Activated CD4-positive, alpha-beta T cell treated with anti-CD3 and anti-CD28 coated beads, Interleukin-2, amount 10 ng/mL, durations not matched to agents 7 days and 5 days (primary cell): ENCODE data around the gene SYCP2. TPM values are rescaled to one million over a fixed set of nuclear protein-coding genes. Genes with fewer than 3 reads are reported as not detected.

Experiments
- CTCF ChIA-PET: fragments of 350-600 bp; sonication (Branson Sonifier 250); formaldehyde crosslinking; loops from one replicate; lab custom pipeline; 2021; ENCODE audit warnings: antibody characterized with exemption; lab: Charles Lee
- POLR2A ChIA-PET: fragments of 350-600 bp; sonication (Branson Sonifier 250); formaldehyde crosslinking; loops from one replicate; lab custom pipeline; 2021; ENCODE audit warnings: antibody characterized with exemption; lab: Charles Lee
- DNase-seq: peaks from one replicate; pipeline ENCODE4 v3.0.0-alpha.2; 2020
- H3K27ac Mint-ChIP-seq: one replicate; pipeline ENCODE4 v1.8.0; 2021; ENCODE audit warnings: mild to moderate bottlenecking, moderate library complexity, mixed read lengths
- H3K27me3 Mint-ChIP-seq: one replicate; pipeline ENCODE4 v1.8.0; 2021; ENCODE audit warnings: mixed read lengths
- H3K36me3 Mint-ChIP-seq: one replicate; pipeline ENCODE4 v1.8.0; 2021; ENCODE audit warnings: low read depth, mixed read lengths
- H3K4me1 Mint-ChIP-seq: one replicate; pipeline ENCODE4 v1.8.0; 2021; ENCODE audit warnings: mixed read lengths
- H3K4me3 Mint-ChIP-seq: one replicate; pipeline ENCODE4 v1.8.0; 2021; ENCODE audit warnings: mild to moderate bottlenecking, moderate library complexity, mixed read lengths
- H3K9me3 Mint-ChIP-seq: one replicate; pipeline ENCODE4 v1.8.0; 2021; ENCODE audit warnings: mixed read lengths
- total RNA-seq, 2 experiments: library from RNA; stranded (reverse); gene quantifications; one replicate each; pipeline ENCODE4 v1.2.3, GENCODE V29; 2021

The SYCP2 gene
- total RNA-seq, 2 experiments from 2014 or later, result 7.6 to 9.1 TPM

GRCh38 chr20:59955131-59955796 lies 21.8 kb upstream of the SYCP2 start:
- POLR2A ChIA-PET, result no interaction called here
- no peak for DNase-seq
- no peak overlapping the region for H3K4me3 Mint-ChIP-seq
- no peaks in the 10 kb centered on the region for H3K4me1 Mint-ChIP-seq
- H3K27me3 Mint-ChIP-seq, result no peaks in the 10 kb centered on the region
- CTCF ChIA-PET, result no interaction called here
- H3K27ac Mint-ChIP-seq, result no peak overlapping the region
- no peaks in the 10 kb centered on the region for H3K9me3 Mint-ChIP-seq
- H3K36me3 Mint-ChIP-seq, result no peaks in the 10 kb centered on the region

DNA sequence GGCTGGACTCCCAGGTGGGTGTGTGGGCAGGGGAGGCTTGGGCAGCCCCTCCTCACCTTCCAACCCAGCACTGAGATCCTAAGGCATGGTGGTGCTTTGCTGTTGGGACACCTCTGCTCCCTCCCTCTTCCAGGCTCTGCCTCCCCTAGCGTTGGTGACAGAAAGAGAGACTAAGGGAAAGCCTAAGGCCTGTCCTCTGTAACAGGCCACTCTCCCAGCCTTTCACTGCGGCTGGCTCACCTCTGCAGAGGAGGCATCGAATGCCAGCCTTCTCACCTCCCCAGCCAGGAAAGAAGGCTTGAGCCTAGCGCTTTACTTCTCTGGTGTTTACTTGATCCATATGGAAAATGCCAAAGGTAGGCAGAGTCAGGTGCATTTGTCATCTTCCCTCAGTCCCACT lies 21.3 kb upstream of the SYCP2 start:
- no peaks in the 10 kb centered on the region for H3K36me3 Mint-ChIP-seq
- POLR2A ChIA-PET, result no interaction called here
- no peak overlapping the region for H3K27ac Mint-ChIP-seq
- CTCF ChIA-PET, result no interaction called here
- H3K4me1 Mint-ChIP-seq, result peaks cover 1% of the 10 kb centered on the region
- no peak for DNase-seq
- no peaks in the 10 kb centered on the region for H3K9me3 Mint-ChIP-seq
- H3K4me3 Mint-ChIP-seq, result no peak overlapping the region
- H3K27me3 Mint-ChIP-seq, result no peaks in the 10 kb centered on the region

GRCh38 chr20:59949911-59950310 lies 16.5 kb upstream of the SYCP2 start:
- Mint-ChIP-seq H3K36me3 (peaks cover 13% of the 10 kb centered on the region), H3K27ac (no peak overlapping the region), H3K9me3 (no peaks in the 10 kb centered on the region), H3K4me1 (peaks cover 31% of the 10 kb centered on the region), H3K27me3 (no peaks in the 10 kb centered on the region), H3K4me3 (no peak overlapping the region)
- ChIA-PET CTCF (interaction anchor here (1.2 to 2.6 kb wide), 3 partner anchors 9 to 16 kb away, joined by 4 to 9 read pairs (median 8); partner anchors contain the start of genes CDH26, FAM217B, PPP1R3D and SYCP2), POLR2A (no interaction called here)
- no peak for DNase-seq

- CTCF ChIA-PET, result interaction anchor here (0.7 to 2.6 kb wide), 6 partner anchors 8 to 318 kb away, joined by 3 to 9 read pairs (median 4); partner anchors contain the start of genes CDH26, FAM217B, PPP1R3D and SYCP2
Observed at GRCh38 chr20:59948828-59949720, 15.6 kb upstream of the SYCP2 start.

DNA sequence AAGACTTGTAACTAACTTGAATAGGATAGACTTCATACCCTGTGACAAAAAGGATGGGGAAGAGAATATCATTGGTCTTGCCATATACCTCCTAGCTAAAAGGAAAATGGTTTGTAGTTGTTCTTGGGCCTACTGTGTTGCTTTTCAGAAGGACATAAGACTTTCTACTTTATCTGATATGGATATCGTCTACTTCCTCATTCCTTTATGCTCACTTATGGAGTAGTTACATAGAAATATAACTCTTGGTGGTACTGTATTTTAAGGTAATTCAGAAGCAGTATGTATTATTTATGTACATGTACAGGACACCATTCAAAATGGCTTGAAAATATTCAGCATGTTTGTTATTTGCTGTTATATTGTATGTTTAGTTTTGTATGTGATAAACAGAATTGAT lies 14.8 kb upstream of the SYCP2 start:
- H3K4me3 Mint-ChIP-seq, result no peak overlapping the region

More at GRCh38 chr20:59948828-59949720, 15.6 kb upstream of the SYCP2 start:
- Mint-ChIP-seq H3K9me3 (no peaks in the 10 kb centered on the region), H3K4me3 (peak overlapping the region; percentile 52), H3K4me1 (peaks cover 31% of the 10 kb centered on the region), H3K27ac (peak overlapping the region; percentile 85), H3K36me3 (peaks cover 20% of the 10 kb centered on the region), H3K27me3 (no peaks in the 10 kb centered on the region)
- peak; percentile 68 for DNase-seq
- POLR2A ChIA-PET, result no interaction called here

DNA sequence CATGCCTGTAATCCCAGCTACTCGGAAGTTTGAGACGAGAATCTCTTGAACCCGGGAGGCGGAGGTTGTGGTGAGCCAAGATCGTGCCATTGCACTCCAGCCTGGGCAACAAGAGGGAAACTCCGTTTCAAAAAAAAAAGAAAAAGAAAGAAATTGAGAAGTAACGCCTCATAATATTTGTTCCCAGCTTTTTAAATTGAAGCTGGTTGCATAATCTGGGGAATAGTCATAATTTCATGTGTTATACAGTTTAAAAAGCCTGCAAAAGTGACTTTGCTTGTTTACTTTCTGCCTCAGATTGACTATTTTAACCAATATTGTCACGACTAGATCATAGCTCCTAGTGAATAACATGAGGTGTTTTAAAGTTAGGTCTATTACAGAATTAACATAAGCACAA lies 13.9 kb upstream of the SYCP2 start:
- no peak for DNase-seq
- POLR2A ChIA-PET, result no interaction called here
- Mint-ChIP-seq H3K4me3 (no peak overlapping the region), H3K36me3 (peaks cover 29% of the 10 kb centered on the region), H3K27ac (no peak overlapping the region), H3K27me3 (no peaks in the 10 kb centered on the region), H3K9me3 (no peaks in the 10 kb centered on the region), H3K4me1 (peaks cover 31% of the 10 kb centered on the region)
- CTCF ChIA-PET, result interaction anchor here (2.1 kb wide), 1 partner anchor 13 kb away, joined by 8 read pairs; the partner anchor contains the start of gene SYCP2

More for the DNA sequence above, 14.8 kb upstream of the SYCP2 start:
- Mint-ChIP-seq H3K9me3 (no peaks in the 10 kb centered on the region), H3K27ac (peak overlapping the region; percentile 85), H3K4me1 (peaks cover 31% of the 10 kb centered on the region), H3K27me3 (no peaks in the 10 kb centered on the region), H3K36me3 (peaks cover 25% of the 10 kb centered on the region)
- ChIA-PET POLR2A (no interaction called here), CTCF (interaction anchor here (0.7 to 2.6 kb wide), 4 partner anchors 14 to 318 kb away, joined by 4 to 9 read pairs (median 6); partner anchors contain the start of gene SYCP2)
- DNase-seq, result no peak

DNA sequence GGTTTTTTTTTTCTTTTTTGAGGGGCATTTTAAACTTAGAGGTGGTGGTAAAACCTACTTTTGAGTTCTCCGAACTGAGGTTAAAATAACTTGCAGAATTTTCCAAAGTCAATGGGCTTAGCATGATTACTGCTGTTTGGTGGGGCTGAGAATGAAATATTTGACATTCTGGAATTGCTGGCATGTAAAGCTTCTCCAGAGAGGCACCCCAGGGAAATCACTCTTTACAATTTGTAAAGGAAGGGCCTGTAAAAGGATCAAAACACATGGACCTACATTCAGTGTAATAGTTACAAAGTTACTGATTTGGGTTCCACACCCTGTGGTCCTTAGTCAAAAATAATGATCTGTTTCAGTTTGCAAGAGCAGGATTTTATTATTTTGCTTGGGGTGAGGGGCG lies 12.3 kb upstream of the SYCP2 start:
- Mint-ChIP-seq H3K36me3 (peaks cover 33% of the 10 kb centered on the region), H3K27ac (no peak overlapping the region), H3K9me3 (no peaks in the 10 kb centered on the region), H3K4me1 (peaks cover 46% of the 10 kb centered on the region), H3K4me3 (no peak overlapping the region), H3K27me3 (no peaks in the 10 kb centered on the region)
- DNase-seq, result no peak
- ChIA-PET POLR2A (no interaction called here), CTCF (interaction anchor here (0.7 to 1.6 kb wide), 3 partner anchors 9 to 12 kb away, joined by 3 to 5 read pairs (median 4); partner anchors contain the start of gene CDH26)

DNA sequence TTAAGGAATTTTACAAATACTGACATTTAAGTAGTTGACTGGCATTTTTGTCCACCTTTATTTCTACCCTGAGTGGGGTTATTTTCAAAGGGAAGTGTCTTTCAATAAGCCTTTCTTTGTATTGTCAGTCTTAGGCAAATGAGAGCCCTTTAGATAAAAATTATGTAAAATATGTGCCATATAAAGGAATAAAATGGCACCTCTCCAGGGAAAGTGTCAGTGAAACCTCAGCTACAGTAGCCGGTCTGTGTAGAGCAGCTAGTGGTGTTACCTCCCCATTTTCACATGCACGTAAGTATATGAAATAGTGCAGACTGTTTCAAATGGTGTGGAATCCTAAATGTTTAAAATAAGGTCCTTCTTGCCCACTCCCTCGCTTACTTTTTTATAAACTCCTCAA lies 11.7 kb upstream of the SYCP2 start:
- no peaks in the 10 kb centered on the region for H3K9me3 Mint-ChIP-seq
- peaks cover 46% of the 10 kb centered on the region for H3K4me1 Mint-ChIP-seq
- no peak overlapping the region for H3K4me3 Mint-ChIP-seq
- no peaks in the 10 kb centered on the region for H3K27me3 Mint-ChIP-seq
- CTCF ChIA-PET, result interaction anchor here (0.7 to 1.6 kb wide), 3 partner anchors 8 to 13 kb away, joined by 3 to 5 read pairs (median 4); partner anchors contain the start of gene CDH26
- DNase-seq, result no peak
- H3K36me3 Mint-ChIP-seq, result peaks cover 33% of the 10 kb centered on the region
- POLR2A ChIA-PET, result no interaction called here
- H3K27ac Mint-ChIP-seq, result no peak overlapping the region

GRCh38 chr20:59944726-59945125 lies 11.3 kb upstream of the SYCP2 start:
- ChIA-PET POLR2A (no interaction called here), CTCF (interaction anchor here (0.7 to 1.6 kb wide), 4 partner anchors 8 to 13 kb away, joined by 3 to 7 read pairs (median 4); partner anchors contain the start of gene CDH26)
- no peaks in the 10 kb centered on the region for H3K27me3 Mint-ChIP-seq
- H3K27ac Mint-ChIP-seq, result no peak overlapping the region
- peaks cover 45% of the 10 kb centered on the region for H3K4me1 Mint-ChIP-seq
- no peak overlapping the region for H3K4me3 Mint-ChIP-seq
- DNase-seq, result no peak
- H3K36me3 Mint-ChIP-seq, result peaks cover 33% of the 10 kb centered on the region
- H3K9me3 Mint-ChIP-seq, result no peaks in the 10 kb centered on the region

DNA sequence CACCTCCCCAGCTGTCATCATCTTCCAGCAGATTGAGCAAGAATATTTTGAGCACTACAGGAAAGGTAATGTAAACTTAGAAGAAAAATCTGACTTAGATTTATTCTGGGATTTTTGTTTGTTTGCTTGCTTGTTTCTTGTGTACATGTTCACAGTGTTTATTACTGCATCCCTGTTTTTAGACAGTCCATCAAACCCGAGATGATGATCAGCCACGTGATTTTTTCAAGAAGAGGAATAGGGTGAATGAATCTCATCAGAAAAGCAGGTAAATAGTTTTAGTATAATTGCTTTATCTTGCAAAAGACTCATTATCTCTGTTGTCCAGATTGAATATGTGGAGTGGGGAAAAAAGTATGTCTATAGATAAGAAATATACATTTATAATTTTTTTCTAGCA lies 8.8 kb upstream of the SYCP2 start:
- no peaks in the 10 kb centered on the region for H3K27me3 Mint-ChIP-seq
- H3K36me3 Mint-ChIP-seq, result peaks cover 44% of the 10 kb centered on the region
- no peaks in the 10 kb centered on the region for H3K9me3 Mint-ChIP-seq
- ChIA-PET CTCF (no interaction called here), POLR2A (no interaction called here)
- H3K27ac Mint-ChIP-seq, result no peak overlapping the region
- peaks cover 42% of the 10 kb centered on the region for H3K4me1 Mint-ChIP-seq
- no peak overlapping the region for H3K4me3 Mint-ChIP-seq
- no peak for DNase-seq

DNA sequence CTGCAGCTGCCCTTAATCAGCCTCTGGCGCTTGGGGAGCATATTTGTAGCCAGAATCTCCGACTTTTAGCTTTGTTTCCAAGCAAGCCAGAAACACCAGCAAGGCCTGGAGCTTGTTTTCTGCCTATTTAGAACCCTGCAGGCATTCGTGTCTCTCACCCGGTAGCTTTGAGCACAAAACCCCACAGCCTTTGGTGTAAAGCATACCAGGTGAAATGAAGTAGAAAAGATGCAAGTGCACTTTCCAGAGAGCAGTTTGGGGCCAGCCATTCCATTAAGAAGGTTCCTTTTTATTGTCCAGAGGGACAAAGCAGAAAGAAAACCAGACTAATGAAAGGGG lies 7.5 kb upstream of the SYCP2 start:
- peaks cover 39% of the 10 kb centered on the region for H3K36me3 Mint-ChIP-seq
- ChIA-PET CTCF (interaction anchor here (1.3 to 2.2 kb wide), 3 partner anchors 9 to 11 kb away, joined by 4 to 8 read pairs (median 4); no protein-coding TSS in a partner anchor), POLR2A (interaction anchor here (0.6 kb wide), 1 partner anchor 164 kb away, joined by 4 read pairs; no protein-coding TSS in a partner anchor)
- peak overlapping the region; percentile 95 for H3K4me3 Mint-ChIP-seq
- no peaks in the 10 kb centered on the region for H3K9me3 Mint-ChIP-seq
- no peaks in the 10 kb centered on the region for H3K27me3 Mint-ChIP-seq
- H3K27ac Mint-ChIP-seq, result peak overlapping the region; percentile 98
- H3K4me1 Mint-ChIP-seq, result peaks cover 42% of the 10 kb centered on the region
- DNase-seq, result no peak

GRCh38 chr20:59940129-59940955 lies 6.9 kb upstream of the SYCP2 start, which contains the start of the genes FAM217B and PPP1R3D:
Gene FAM217B (plus strand): TSS chr20:59940389. CDS start chr20:59943944, 3,555 bp downstream.
Gene PPP1R3D (minus strand): TSS chr20:59940305. CDS start chr20:59939931, 374 bp downstream.
- peak within 1 kb of the TSS; percentile 95 for H3K4me3 Mint-ChIP-seq
- H3K9me3 Mint-ChIP-seq, result no peaks in the 10 kb centered on the region
- peak; percentile 90 for DNase-seq
- ChIA-PET POLR2A (interaction anchor here (0.6 kb wide), 1 partner anchor 165 kb away, joined by 4 read pairs; no protein-coding TSS in a partner anchor), CTCF (interaction anchor here (1.0 to 2.2 kb wide), 4 partner anchors 8 to 13 kb away, joined by 4 to 8 read pairs (median 4); no protein-coding TSS in a partner anchor)
- peaks cover 40% of the 10 kb centered on the region for H3K4me1 Mint-ChIP-seq
- peaks cover 34% of the 10 kb centered on the region for H3K36me3 Mint-ChIP-seq
- no peaks in the 10 kb centered on the region for H3K27me3 Mint-ChIP-seq
- peak within 1 kb of the TSS; percentile 98 for H3K27ac Mint-ChIP-seq
